Fibroblast of lung (primary cell): ENCODE data around the gene RGS17. TPM values are rescaled to one million over a fixed set of nuclear protein-coding genes. Genes with fewer than 3 reads are reported as not detected.

Experiments used
- DNase-seq, 2 donors: peaks; one replicate each; pipeline versions ENCODE4 v3.0.0 to v3.0.0-alpha.2; 2010; ENCODE audit warnings: low read depth in 2 of 2
- H2AFZ ChIP-seq: 2 replicates; pipeline ENCODE4 v1.5.1; 2012; ENCODE audit warnings: low read length, control low read depth, inconsistent platforms
- H3K27ac ChIP-seq: 2 replicates; pipeline ENCODE4 v1.5.1; 2011; ENCODE audit warnings: low read length, control low read depth; ENCODE audit not compliant: insufficient read depth
- H3K27me3 ChIP-seq: 2 replicates; pipeline ENCODE4 v1.5.1; 2011; ENCODE audit warnings: mild to moderate bottlenecking, low read length; ENCODE audit not compliant: control insufficient read depth, insufficient read depth
- H3K36me3 ChIP-seq: 2 replicates; pipeline ENCODE4 v1.5.1; 2011; ENCODE audit warnings: low read length; ENCODE audit not compliant: control insufficient read depth, insufficient read depth
- H3K4me1 ChIP-seq: 2 replicates; pipeline ENCODE4 v1.5.1; 2011; ENCODE audit warnings: low read length; ENCODE audit not compliant: control insufficient read depth, insufficient read depth; ENCODE audit errors: extremely low read depth
- H3K4me2 ChIP-seq: 2 replicates; pipeline ENCODE4 v1.5.1; 2011; ENCODE audit warnings: low read length, control low read depth; ENCODE audit not compliant: insufficient read depth; ENCODE audit errors: extremely low read depth
- H3K4me3 ChIP-seq, 4 experiments: fragments of 200-600 bp in 1 of 4; sonication (generic) in 1 of 4; replicated peaks in 1 of 4; 2 replicates each; pipeline ENCODE4 v1.5.1; 2011 to 2016; ENCODE audit warnings: low read length in 4 of 4, low read depth in 3 of 4, mild to moderate bottlenecking in 3 of 4, control low read depth in 2 of 4, inconsistent platforms in 1 of 4, mixed read lengths in 1 of 4; ENCODE audit not compliant: insufficient read depth in 1 of 4; ENCODE audit errors: control extremely low read depth in 1 of 4
- H3K79me2 ChIP-seq: 2 replicates; pipeline ENCODE4 v1.5.1; 2012; ENCODE audit warnings: mild to moderate bottlenecking, low read length, inconsistent platforms; ENCODE audit not compliant: control insufficient read depth, insufficient read depth
- H3K9ac ChIP-seq: 2 replicates; pipeline ENCODE4 v1.5.1; 2011; ENCODE audit warnings: mild to moderate bottlenecking, low read length, control low read depth; ENCODE audit not compliant: insufficient read depth
- H3K9me3 ChIP-seq: 2 replicates; pipeline ENCODE4 v1.5.1; 2012; ENCODE audit warnings: low read depth, low read length; ENCODE audit not compliant: control insufficient read depth, insufficient read depth
- H4K20me1 ChIP-seq: 2 replicates; pipeline ENCODE4 v1.5.1; 2011; ENCODE audit warnings: low read length; ENCODE audit not compliant: control insufficient read depth, insufficient read depth; ENCODE audit errors: extremely low read depth
- EZH2 ChIP-seq: IDR thresholded peaks from 2 replicates; pipeline ENCODE4 v1.5.1; 2012; ENCODE audit warnings: low read length, control low read depth, mild to moderate bottlenecking; ENCODE audit errors: missing control alignments
- polyA plus RNA-seq, 2 donors: library from polyadenylated mRNA; depleted of rRNA in 1 of 2; stranded (reverse) in 1 of 2; unstranded in 1 of 2; fragments of >200 nt; gene quantifications; 2 replicates each; pipeline ENCODE4 v1.2.1, GENCODE V29; 2011 to 2012; ENCODE audit warnings: missing spikeins in 1 of 2
- total RNA-seq: library from RNA; depleted of rRNA; stranded (reverse); fragments of >200 nt; gene quantifications from 2 replicates; pipeline ENCODE4 v1.2.1, GENCODE V29; 2014
- TF ChIP-seq, protein P1 (sequence below), 2 donors: IDR thresholded peaks in 1 of 2; conservative IDR thresholded peaks in 1 of 2; 1 replicate in 1 of 2; 2 replicates in 1 of 2; pipeline ENCODE4 v1.5.1; 2011 to 2012; ENCODE audit warnings: low read length in 2 of 2, control low read depth in 1 of 2, inconsistent platforms in 1 of 2, low read depth in 1 of 2, mild to moderate bottlenecking in 1 of 2

RGS17 gene
- total and polyA plus RNA-seq, 2 donors (not counting 1 experiment from before 2014, with no cell fraction given), result 2.1 to 10.2 TPM

DNA sequence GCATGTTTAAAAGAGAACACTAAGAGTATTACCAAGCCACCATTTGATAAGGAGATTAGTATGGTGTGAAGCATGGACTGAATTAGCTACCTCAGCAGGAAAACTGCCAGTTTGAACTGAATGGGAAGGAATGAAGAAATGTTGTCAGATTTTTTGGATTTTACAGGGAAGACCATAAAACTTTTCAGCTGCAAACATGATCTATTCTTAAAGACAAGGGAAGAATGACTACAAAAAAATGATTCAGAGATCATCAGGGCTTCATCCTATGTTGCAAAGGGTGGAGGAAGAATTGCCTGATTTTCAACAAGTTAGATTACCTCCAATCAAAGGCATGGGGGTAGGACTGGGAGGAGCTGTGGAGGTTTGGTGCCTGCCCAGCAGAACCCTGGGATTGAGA is 79.3 kb downstream of the RGS17 start:
- H2AFZ ChIP-seq, result no peak overlapping the region
- H3K36me3 ChIP-seq, result no peaks in the 10 kb centered on the region
- no peak overlapping the region for H3K4me2 ChIP-seq
- H3K9ac ChIP-seq, result no peak overlapping the region
- H3K4me1 ChIP-seq, result no peaks in the 10 kb centered on the region
- no peaks in the 10 kb centered on the region for H4K20me1 ChIP-seq
- no peaks in the 10 kb centered on the region for H3K9me3 ChIP-seq
- no peak overlapping the region for H3K4me3 ChIP-seq
- DNase-seq, result no peak
- H3K79me2 ChIP-seq, result no peaks in the 10 kb centered on the region
- no peak overlapping the region for H3K27ac ChIP-seq
- H3K27me3 ChIP-seq, result no peaks in the 10 kb centered on the region
- TF ChIP-seq EZH2, result no peak
- TF ChIP-seq, protein P1, sequence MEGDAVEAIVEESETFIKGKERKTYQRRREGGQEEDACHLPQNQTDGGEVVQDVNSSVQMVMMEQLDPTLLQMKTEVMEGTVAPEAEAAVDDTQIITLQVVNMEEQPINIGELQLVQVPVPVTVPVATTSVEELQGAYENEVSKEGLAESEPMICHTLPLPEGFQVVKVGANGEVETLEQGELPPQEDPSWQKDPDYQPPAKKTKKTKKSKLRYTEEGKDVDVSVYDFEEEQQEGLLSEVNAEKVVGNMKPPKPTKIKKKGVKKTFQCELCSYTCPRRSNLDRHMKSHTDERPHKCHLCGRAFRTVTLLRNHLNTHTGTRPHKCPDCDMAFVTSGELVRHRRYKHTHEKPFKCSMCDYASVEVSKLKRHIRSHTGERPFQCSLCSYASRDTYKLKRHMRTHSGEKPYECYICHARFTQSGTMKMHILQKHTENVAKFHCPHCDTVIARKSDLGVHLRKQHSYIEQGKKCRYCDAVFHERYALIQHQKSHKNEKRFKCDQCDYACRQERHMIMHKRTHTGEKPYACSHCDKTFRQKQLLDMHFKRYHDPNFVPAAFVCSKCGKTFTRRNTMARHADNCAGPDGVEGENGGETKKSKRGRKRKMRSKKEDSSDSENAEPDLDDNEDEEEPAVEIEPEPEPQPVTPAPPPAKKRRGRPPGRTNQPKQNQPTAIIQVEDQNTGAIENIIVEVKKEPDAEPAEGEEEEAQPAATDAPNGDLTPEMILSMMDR (conservative IDR thresholded peaks at IDR 0.05 in 1 of 2, IDR thresholded peaks at IDR 0.05 in 1 of 2; ENCODE audit: low read depth in 1 of 2, low read length in 2 of 2), result no peak

DNA sequence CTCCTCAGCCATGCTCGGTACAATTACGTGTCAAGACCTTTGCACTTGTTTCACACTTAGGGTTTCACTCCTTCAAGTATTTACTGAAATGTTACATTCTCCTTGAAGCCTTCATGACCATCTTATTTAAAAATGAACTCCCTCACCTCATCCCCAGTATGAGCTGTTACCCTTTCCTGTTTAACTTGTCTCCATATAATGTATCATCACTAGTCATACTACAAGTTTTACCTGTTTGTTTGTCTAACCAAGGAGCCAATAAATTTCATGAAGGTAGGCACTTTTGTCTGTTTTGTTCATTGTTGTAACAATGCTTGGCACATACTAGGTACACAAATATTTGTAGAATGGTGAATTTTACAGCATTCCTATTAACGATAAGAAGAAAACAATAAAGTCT is 82.5 kb downstream of the RGS17 start:
- H3K4me2 ChIP-seq, result no peak overlapping the region
- H3K27ac ChIP-seq, result no peak overlapping the region
- DNase-seq, result no peak
- H3K27me3 ChIP-seq, result no peaks in the 10 kb centered on the region
- TF ChIP-seq, protein P1 (conservative IDR thresholded peaks at IDR 0.05 in 1 of 2, IDR thresholded peaks at IDR 0.05 in 1 of 2; ENCODE audit: low read depth in 1 of 2, low read length in 2 of 2), result no peak
- no peak for TF ChIP-seq EZH2
- no peaks in the 10 kb centered on the region for H3K9me3 ChIP-seq
- H3K4me1 ChIP-seq, result no peaks in the 10 kb centered on the region
- no peaks in the 10 kb centered on the region for H4K20me1 ChIP-seq
- H2AFZ ChIP-seq, result no peak overlapping the region
- H3K9ac ChIP-seq, result no peak overlapping the region
- H3K4me3 ChIP-seq, result no peak overlapping the region
- H3K36me3 ChIP-seq, result no peaks in the 10 kb centered on the region
- H3K79me2 ChIP-seq, result no peaks in the 10 kb centered on the region

DNA sequence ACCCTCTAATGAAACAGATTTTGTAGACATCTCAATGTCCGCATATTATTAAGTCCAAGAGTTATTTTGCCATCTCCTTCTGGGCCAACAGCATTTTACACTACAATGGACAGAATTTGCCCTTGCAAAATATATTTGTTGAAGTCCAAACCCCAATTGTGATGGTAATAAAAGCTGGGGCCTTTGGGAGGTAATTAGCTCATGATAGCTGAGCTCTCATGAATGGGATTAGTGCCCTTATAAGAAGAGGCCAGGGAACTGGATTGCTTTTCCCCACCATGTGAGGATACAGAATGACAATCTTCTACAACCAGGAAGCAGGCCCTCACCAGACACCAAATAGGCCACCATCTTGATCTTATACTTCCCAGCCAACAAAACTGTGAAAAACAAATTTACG is 83.7 kb downstream of the RGS17 start:
- no peak for DNase-seq
- Histone ChIP-seq H3K4me2 (no peak overlapping the region), H3K9me3 (no peaks in the 10 kb centered on the region), H3K4me3 (no peak overlapping the region), H3K27ac (no peak overlapping the region), H3K4me1 (no peaks in the 10 kb centered on the region), H3K27me3 (no peaks in the 10 kb centered on the region), H3K36me3 (peaks cover 2% of the 10 kb centered on the region), H2AFZ (no peak overlapping the region), H3K79me2 (no peaks in the 10 kb centered on the region), H4K20me1 (no peaks in the 10 kb centered on the region), H3K9ac (no peak overlapping the region)
- TF ChIP-seq EZH2, result no peak
- TF ChIP-seq, protein P1 (conservative IDR thresholded peaks at IDR 0.05 in 1 of 2, IDR thresholded peaks at IDR 0.05 in 1 of 2; ENCODE audit: low read depth in 1 of 2, low read length in 2 of 2), result no peak
